Esophagus squamous epithelium (tissue), 5 donors: ENCODE data around the gene TPO. TPM values are rescaled to one million over a fixed set of nuclear protein-coding genes. Genes with fewer than 3 reads are reported as not detected.

Source experiments
- DNase-seq: peaks from one replicate; lab custom pipeline; 2025; lab: John Stamatoyannopoulos, UW
- H3K27ac ChIP-seq, 4 donors: fragments of 200-600 bp; sonication (generic); one replicate each; pipeline ENCODE4 v1.5.1; 2016 to 2019; ENCODE audit warnings: mild to moderate bottlenecking in 1 of 4
- H3K27me3 ChIP-seq, 4 donors: fragments of 200-600 bp; sonication (generic); 1 replicate in 3 of 4; 2 replicates in 1 of 4; pipeline versions ENCODE4 v1.5.1 to v1.6.0; 2017 to 2021; ENCODE audit warnings: antibody characterized with exemption in 1 of 4
- H3K36me3 ChIP-seq, 3 donors: fragments of 200-600 bp; sonication (generic); one replicate each; pipeline ENCODE4 v1.5.1; 2016 to 2019
- H3K4me1 ChIP-seq, 3 donors: fragments of 200-600 bp; sonication (generic); one replicate each; pipeline ENCODE4 v1.5.1; 2017 to 2019
- H3K4me3 ChIP-seq, 4 donors: fragments of 200-600 bp; sonication (generic); 1 replicate in 3 of 4; 2 replicates in 1 of 4; pipeline ENCODE4 v1.5.1; 2016 to 2019; ENCODE audit warnings: mild to moderate bottlenecking in 2 of 4, moderate library complexity in 1 of 4
- H3K9me3 ChIP-seq, 3 donors: fragments of 200-600 bp; sonication (generic); one replicate each; pipeline ENCODE4 v1.5.1; 2016 to 2019
- POLR2A ChIP-seq, 4 donors: fragments of 450-650 bp; IDR thresholded peaks; one replicate each; pipeline ENCODE4 v1.6.1; 2017; ENCODE audit warnings: antibody characterized with exemption in 4 of 4, mild to moderate bottlenecking in 4 of 4, moderate library complexity in 3 of 4
- WGBS, 2 donors: methylation state at CpG; one replicate each; pipeline ENCODE4 v1.1.5; 2018; 5-methylcytosine and 5-hydroxymethylcytosine counted together
- intact Hi-C: fragments of 100-400 bp; cut with DNase I; formaldehyde crosslinking; loops from one replicate; pipeline ENCODE4 v1.15.0; 2022
- total RNA-seq, 4 donors: library from RNA; depleted of rRNA; stranded (reverse); fragments of >200 nt; gene quantifications; one replicate each; pipeline ENCODE4 v1.1.0, GENCODE V29; 2016
- TF ChIP-seq, protein P1 (sequence below), 6 experiments: fragments of 450-650 bp in 4 of 6; fragments of 200-600 bp in 2 of 6; sonication (generic) in 2 of 6; IDR thresholded peaks; one replicate each; pipeline ENCODE4 v1.5.1; 2016 to 2019; ENCODE audit warnings: antibody characterized with exemption in 6 of 6, mild to moderate bottlenecking in 4 of 6, moderate library complexity in 4 of 6
- donor health status: DM: yes; HTN: yes; CAD: no.

TPO gene
- total RNA-seq, 4 donors from 2014 or later = 0.31 to 4.6 (median 2.7) TPM

GRCh38 chr2:1546023-1546591, 132.8 kb downstream of the TPO start:
- intact Hi-C loops = loop anchor here (10.0 kb wide), 2 partner anchors 681 to 831 kb away; no protein-coding TSS in a partner anchor
- Histone ChIP-seq H3K4me3 (no peak overlapping the region), H3K4me1 (peaks cover 6 to 18% (median 7%) of the 10 kb centered on the region in 3 donors), H3K27me3 (peaks cover 0 to 28% (median 0%) of the 10 kb centered on the region in 4 donors), H3K36me3 (no peaks in the 10 kb centered on the region), H3K27ac (no peak overlapping the region), H3K9me3 (no peaks in the 10 kb centered on the region)
- no peak for TF ChIP-seq POLR2A (IDR thresholded peaks at IDR 0.05)
- TF ChIP-seq, protein P1, sequence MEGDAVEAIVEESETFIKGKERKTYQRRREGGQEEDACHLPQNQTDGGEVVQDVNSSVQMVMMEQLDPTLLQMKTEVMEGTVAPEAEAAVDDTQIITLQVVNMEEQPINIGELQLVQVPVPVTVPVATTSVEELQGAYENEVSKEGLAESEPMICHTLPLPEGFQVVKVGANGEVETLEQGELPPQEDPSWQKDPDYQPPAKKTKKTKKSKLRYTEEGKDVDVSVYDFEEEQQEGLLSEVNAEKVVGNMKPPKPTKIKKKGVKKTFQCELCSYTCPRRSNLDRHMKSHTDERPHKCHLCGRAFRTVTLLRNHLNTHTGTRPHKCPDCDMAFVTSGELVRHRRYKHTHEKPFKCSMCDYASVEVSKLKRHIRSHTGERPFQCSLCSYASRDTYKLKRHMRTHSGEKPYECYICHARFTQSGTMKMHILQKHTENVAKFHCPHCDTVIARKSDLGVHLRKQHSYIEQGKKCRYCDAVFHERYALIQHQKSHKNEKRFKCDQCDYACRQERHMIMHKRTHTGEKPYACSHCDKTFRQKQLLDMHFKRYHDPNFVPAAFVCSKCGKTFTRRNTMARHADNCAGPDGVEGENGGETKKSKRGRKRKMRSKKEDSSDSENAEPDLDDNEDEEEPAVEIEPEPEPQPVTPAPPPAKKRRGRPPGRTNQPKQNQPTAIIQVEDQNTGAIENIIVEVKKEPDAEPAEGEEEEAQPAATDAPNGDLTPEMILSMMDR (IDR thresholded peaks at IDR 0.05) = peak; percentile 34 to 88 (median 76)
- 15 to 28% methylated on average over 11 to 14 of the region's 14 CpGs for WGBS, 2 donors
- DNase-seq = no peak

DNA sequence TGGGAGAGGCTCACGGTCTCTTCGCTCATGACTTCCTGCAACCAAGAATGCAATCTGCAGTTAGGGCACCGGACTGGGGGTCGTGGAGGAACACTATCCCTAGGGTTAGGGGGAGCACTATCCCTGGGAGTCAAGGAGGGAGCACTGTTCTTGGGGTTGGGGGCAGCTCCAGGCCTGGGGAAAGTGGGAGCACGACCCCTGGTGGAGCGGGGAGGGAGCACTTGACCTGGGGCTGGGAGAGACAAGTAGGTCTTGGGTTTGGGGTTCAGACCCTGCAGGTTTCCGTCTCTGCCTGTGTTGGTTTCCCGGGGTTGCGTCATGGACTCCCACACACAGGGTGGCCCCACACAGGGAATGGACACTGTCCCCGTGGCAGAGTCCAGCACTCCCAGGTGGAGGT, 133.6 kb downstream of the TPO start:
- intact Hi-C loops = loop anchor here (10.0 kb wide), 2 partner anchors 682 to 832 kb away; no protein-coding TSS in a partner anchor
- Histone ChIP-seq H3K27ac (no peak overlapping the region), H3K36me3 (no peaks in the 10 kb centered on the region), H3K27me3 (peaks cover 0 to 36% (median 0%) of the 10 kb centered on the region in 4 donors), H3K4me1 (peaks cover 6 to 18% (median 7%) of the 10 kb centered on the region in 3 donors), H3K4me3 (no peak overlapping the region), H3K9me3 (no peaks in the 10 kb centered on the region)
- no peak for DNase-seq
- WGBS, 2 donors = 62 to 84% methylated on average over 5 to 8 of the region's 10 CpGs
- TF ChIP-seq POLR2A (IDR thresholded peaks at IDR 0.05) = no peak
- TF ChIP-seq, protein P1 (IDR thresholded peaks at IDR 0.05) = no peak

DNA sequence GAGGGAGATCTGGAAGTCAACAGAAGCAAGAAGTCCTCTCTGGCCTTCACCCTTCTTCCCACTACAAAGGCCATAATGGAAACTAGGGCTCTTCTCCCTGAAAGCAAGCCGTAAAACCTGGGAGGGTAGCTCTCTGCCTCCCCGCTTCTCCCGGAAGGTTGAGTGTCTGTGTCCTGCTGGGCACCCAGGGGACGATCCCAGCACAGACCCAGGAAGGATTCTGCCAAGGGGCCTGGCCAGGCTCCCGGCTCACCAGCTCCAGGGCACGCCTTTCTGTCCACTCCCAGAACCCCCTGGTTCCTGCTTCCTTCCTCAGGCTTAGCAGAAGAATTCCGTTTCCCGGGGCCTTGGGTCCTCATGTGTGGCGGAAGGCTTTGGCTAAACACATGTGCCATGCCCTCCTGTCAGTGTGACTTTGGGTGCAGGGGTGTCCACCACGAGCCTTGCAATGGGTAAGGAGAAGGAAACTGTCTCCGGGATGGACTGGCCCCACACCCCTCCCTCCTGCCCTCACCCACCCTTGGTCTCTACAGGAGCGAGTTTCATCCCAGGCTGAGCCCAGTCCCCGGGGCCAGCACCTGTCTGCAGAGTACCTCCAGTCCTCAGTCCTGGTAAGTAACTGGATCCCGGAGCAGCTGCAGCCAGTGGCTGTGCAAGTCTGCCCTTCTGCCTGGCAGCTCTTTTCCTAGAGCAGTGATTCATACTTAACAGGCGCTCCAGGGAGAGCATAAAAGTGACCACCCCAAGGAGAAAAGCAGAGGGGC, 135.8 kb downstream of the TPO start:
- DNase-seq = no peak
- intact Hi-C loops = loop anchor here (10.0 kb wide), 2 partner anchors 684 to 834 kb away; no protein-coding TSS in a partner anchor
- WGBS, 2 donors = 55% methylated on average over 2 of the region's 15 CpGs; no CpG with 5 or more reads in 1 of the 2 donors

GRCh38 chr2:1550076-1550475, 136.8 kb downstream of the TPO start:
- Histone ChIP-seq H3K4me1 (peaks cover 6 to 18% (median 7%) of the 10 kb centered on the region in 3 donors), H3K4me3 (no peak overlapping the region), H3K36me3 (no peaks in the 10 kb centered on the region), H3K27ac (no peak overlapping the region), H3K9me3 (no peaks in the 10 kb centered on the region), H3K27me3 (peaks cover 0 to 36% (median 0%) of the 10 kb centered on the region in 4 donors)
- intact Hi-C loops = no loop called here
- WGBS, 2 donors = 72 to 73% methylated on average over 3 to 4 of the region's 5 CpGs
- DNase-seq = no peak
- no peak for TF ChIP-seq POLR2A (IDR thresholded peaks at IDR 0.05)
- TF ChIP-seq, protein P1 (IDR thresholded peaks at IDR 0.05) = no peak

More for the DNA sequence above, 135.8 kb downstream of the TPO start:
- Histone ChIP-seq H3K4me3 (no peak overlapping the region), H3K36me3 (no peaks in the 10 kb centered on the region), H3K4me1 (peaks cover 6 to 18% (median 7%) of the 10 kb centered on the region in 3 donors), H3K27ac (no peak overlapping the region), H3K9me3 (no peaks in the 10 kb centered on the region), H3K27me3 (peaks cover 0 to 36% (median 0%) of the 10 kb centered on the region in 4 donors)
- TF ChIP-seq POLR2A (IDR thresholded peaks at IDR 0.05) = no peak
- TF ChIP-seq, protein P1 (IDR thresholded peaks at IDR 0.05) = no peak
